K562 (cell line): ENCODE measurements around the gene AOC3. TPM values are rescaled to one million over a fixed set of nuclear protein-coding genes. Genes with fewer than 3 reads are reported as not detected.
A peak's percentile ranks its signal among the peaks of the same experiment; 100 is the strongest.

Experiments
- CC2D1A ChIP-seq: fragments of 450-650 bp; IDR thresholded peaks from 2 replicates; pipeline ENCODE4 v1.6.1; 2017; ENCODE audit warnings: mild to moderate bottlenecking
- COPS2 ChIP-seq: fragments of 450-650 bp; conservative IDR thresholded peaks from 2 replicates; pipeline ENCODE4 v1.6.1; 2016; ENCODE audit warnings: mild to moderate bottlenecking, moderate library complexity
- CTBP1 ChIP-seq: fragments of 450-650 bp; IDR thresholded peaks from 2 replicates; pipeline ENCODE4 v1.6.1; 2016; ENCODE audit warnings: borderline replicate concordance
- DDX20 ChIP-seq: fragments of 450-650 bp; IDR thresholded peaks from 2 replicates; pipeline ENCODE4 v1.6.1; 2016; ENCODE audit warnings: missing genetic modification characterization, low read depth, mild to moderate bottlenecking, missing compliant biosample characterization, moderate library complexity
- HCFC1 ChIP-seq: IDR thresholded peaks from 2 replicates; pipeline ENCODE4 v1.6.1; 2012; ENCODE audit warnings: low read depth, low read length, improper control_type of control experiment
- IFI16 ChIP-seq: fragments of 250-450 bp; sonication (Bioruptor Pico); IDR thresholded peaks from 2 replicates; pipeline ENCODE4 v2.1.2; 2022; ENCODE audit warnings: mild to moderate bottlenecking, inconsistent platforms
- MAFG ChIP-seq: fragments of 450-650 bp; conservative IDR thresholded peaks from 2 replicates; pipeline ENCODE4 v1.6.1; 2016; ENCODE audit warnings: missing genetic modification characterization, missing compliant biosample characterization
- MYBL2 ChIP-seq, 2 experiments: fragments of 450-650 bp in 1 of 2; sonication (generic) in 1 of 2; formaldehyde crosslinking in 1 of 2; IDR thresholded peaks; 2 replicates each; pipeline versions ENCODE4 v1.6.1 to v1.8.1; 2017 to 2022; ENCODE audit warnings: borderline replicate concordance in 1 of 2, inconsistent platforms in 1 of 2, low read depth in 1 of 2, mild to moderate bottlenecking in 1 of 2, missing genetic modification reagents in 1 of 2, moderate library complexity in 1 of 2
- NR4A1 ChIP-seq, 2 experiments: fragments of 250-450 bp in 1 of 2; fragments of 450-650 bp in 1 of 2; sonication (Bioruptor Pico) in 1 of 2; IDR thresholded peaks; 2 replicates each; pipeline versions ENCODE4 v1.4.0 to v1.6.1; 2016 to 2020; ENCODE audit warnings: mild to moderate bottlenecking in 2 of 2, missing compliant biosample characterization in 1 of 2, missing genetic modification characterization in 1 of 2, moderate library complexity in 1 of 2
- POLR2B ChIP-seq: fragments of 450-650 bp; IDR thresholded peaks from 2 replicates; pipeline ENCODE4 v1.6.1; 2018; ENCODE audit warnings: low read depth; ENCODE audit not compliant: partially characterized antibody
- SETDB1 ChIP-seq: IDR thresholded peaks from one replicate; pipeline ENCODE4 v1.6.1; 2012; ENCODE audit warnings: low read length, control low read depth, inconsistent platforms
- SMARCE1 ChIP-seq: fragments of 450-650 bp; IDR thresholded peaks from 2 replicates; pipeline ENCODE4 v1.7.1; 2016; ENCODE audit warnings: mild to moderate bottlenecking
- TAF7 ChIP-seq: fragments of 450-650 bp; IDR thresholded peaks from 2 replicates; pipeline ENCODE4 v1.6.1; 2016; ENCODE audit warnings: missing genetic modification characterization, missing compliant biosample characterization
- ZKSCAN8 ChIP-seq: fragments of 200-800 bp; sonication (Bioruptor generic); IDR thresholded peaks from 2 replicates; pipeline ENCODE4 v1.6.1; 2016; ENCODE audit warnings: missing genetic modification characterization, missing compliant biosample characterization
- ZNF121 ChIP-seq: sonication (generic); formaldehyde crosslinking; conservative IDR thresholded peaks from 2 replicates; pipeline ENCODE4 v1.8.0; 2022; ENCODE audit warnings: missing genetic modification reagents
- ZNF133 ChIP-seq: fragments of 250-450 bp; sonication (Bioruptor Pico); IDR thresholded peaks from 2 replicates; pipeline ENCODE4 v1.4.0; 2020; ENCODE audit warnings: mild to moderate bottlenecking
- ZNF263 ChIP-seq: sonication (generic); formaldehyde crosslinking; IDR thresholded peaks from 2 replicates; pipeline ENCODE4 v1.8.0; 2022; ENCODE audit warnings: mild to moderate bottlenecking, missing genetic modification reagents, borderline replicate concordance
- ZNF311 ChIP-seq: fragments of 250-450 bp; sonication (Bioruptor Pico); IDR thresholded peaks from 2 replicates; pipeline ENCODE4 v1.4.0; 2020; ENCODE audit warnings: mild to moderate bottlenecking, moderate library complexity
- polyA plus RNA-seq, 8 experiments: library from polyadenylated mRNA; depleted of rRNA in 4 of 8; stranded (reverse) in 5 of 8; unstranded in 3 of 8; fragments of >200 nt; fragmentation: Nextera tagmentation in 2 of 8; fragmentation: Illumina TruSeq in 1 of 8; extraction: Ambion mirVana in 2 of 8; extraction: Trizol in 1 of 8; gene quantifications; 2 replicates each; pipeline versions ENCODE4 v1.2.1 to v1.2.3, GENCODE V29; 2011 to 2014; ENCODE audit warnings: inconsistent platforms in 1 of 8, missing spikeins in 1 of 8
- total RNA-seq, 7 experiments: library from RNA; depleted of rRNA in 6 of 7; stranded (reverse); fragments of >200 nt in 6 of 7; fragmentation: Illumina TruSeq in 2 of 7; extraction: Trizol in 2 of 7; gene quantifications; 2 replicates each; pipeline versions ENCODE4 v1.2.1 to v1.2.3, GENCODE V29; 2011 to 2021; ENCODE audit warnings: low replicate concordance in 1 of 7
- TF ChIP-seq, protein P1 (sequence below): sonication (generic); formaldehyde crosslinking; IDR thresholded peaks from 2 replicates; pipeline ENCODE4 v1.8.0; 2022; ENCODE audit warnings: missing genetic modification reagents, mild to moderate bottlenecking, borderline replicate concordance
- TF ChIP-seq, protein P2 (sequence below): sonication (generic); formaldehyde crosslinking; IDR thresholded peaks from 2 replicates; pipeline ENCODE4 v1.8.0; 2022; ENCODE audit warnings: mild to moderate bottlenecking, missing genetic modification reagents, borderline replicate concordance
- TF ChIP-seq, protein P3 (sequence below): IDR thresholded peaks from 2 replicates; pipeline ENCODE4 v1.6.1; 2011; ENCODE audit not compliant: insufficient read length; ENCODE audit errors: extremely low read depth
- TF ChIP-seq, protein P4 (sequence below): IDR thresholded peaks from 2 replicates; pipeline ENCODE4 v1.6.1; 2011; ENCODE audit warnings: borderline replicate concordance, low read depth, mild to moderate bottlenecking, moderate library complexity, low read length; ENCODE audit not compliant: insufficient read depth, poor library complexity, severe bottlenecking

The AOC3 gene
- total and polyA plus RNA-seq, 9 of the 15 experiments (the other 6 are each of a cell fraction or from before 2014, with no cell fraction given): 0.09 to 0.42 (median 0.22) TPM; not detected in 3

DNA sequence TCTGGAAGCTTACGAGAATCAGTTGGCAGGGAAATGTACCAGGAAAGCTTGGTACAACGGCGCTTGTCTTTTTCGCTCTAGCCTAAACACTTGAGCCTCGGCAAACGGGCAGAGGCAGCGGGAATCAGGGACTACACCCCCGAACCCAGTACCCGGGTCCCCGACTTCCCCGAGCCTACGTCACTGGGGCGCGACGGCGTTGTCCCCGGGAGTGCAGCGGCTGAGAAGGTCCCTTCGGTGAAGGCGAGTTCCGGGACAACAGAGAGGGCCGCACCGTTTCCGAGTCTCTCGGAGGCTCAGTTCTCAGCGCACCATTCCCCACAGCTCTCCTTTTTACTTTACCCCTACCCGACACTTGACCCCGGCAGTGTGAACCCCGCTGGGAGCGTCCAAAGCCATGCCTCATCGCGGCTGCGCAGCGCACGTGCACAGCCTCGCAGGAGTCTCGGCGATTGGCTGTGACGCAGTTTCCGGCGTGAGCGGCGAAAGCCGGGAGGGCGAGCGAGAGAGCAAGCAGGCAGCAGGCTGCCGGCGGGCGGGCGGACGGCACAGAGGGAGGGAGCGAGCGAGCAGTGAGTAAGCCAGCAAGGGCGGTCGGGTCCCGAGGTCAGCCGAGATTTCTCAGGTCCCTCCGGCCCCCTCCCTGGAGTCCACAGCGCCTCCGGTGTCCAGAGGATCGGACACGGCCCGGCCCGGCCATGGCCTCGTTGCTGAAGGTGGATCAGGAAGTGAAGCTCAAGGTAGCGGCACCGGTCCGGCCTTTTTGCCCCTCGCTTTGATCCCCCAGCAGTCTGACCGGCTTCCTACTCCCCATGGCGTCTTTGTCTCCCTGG lies 17.8 kb upstream of the AOC3 start, which contains the start of gene PSME3 (continued):
- TF ChIP-seq, protein P1, sequence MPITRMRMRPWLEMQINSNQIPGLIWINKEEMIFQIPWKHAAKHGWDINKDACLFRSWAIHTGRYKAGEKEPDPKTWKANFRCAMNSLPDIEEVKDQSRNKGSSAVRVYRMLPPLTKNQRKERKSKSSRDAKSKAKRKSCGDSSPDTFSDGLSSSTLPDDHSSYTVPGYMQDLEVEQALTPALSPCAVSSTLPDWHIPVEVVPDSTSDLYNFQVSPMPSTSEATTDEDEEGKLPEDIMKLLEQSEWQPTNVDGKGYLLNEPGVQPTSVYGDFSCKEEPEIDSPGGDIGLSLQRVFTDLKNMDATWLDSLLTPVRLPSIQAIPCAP (CRISPR knock-in tag): no peak
- TF ChIP-seq MAFG: no peak
- TF ChIP-seq ZNF133 (CRISPR knock-in tag): no peak
- TF ChIP-seq, protein P2, sequence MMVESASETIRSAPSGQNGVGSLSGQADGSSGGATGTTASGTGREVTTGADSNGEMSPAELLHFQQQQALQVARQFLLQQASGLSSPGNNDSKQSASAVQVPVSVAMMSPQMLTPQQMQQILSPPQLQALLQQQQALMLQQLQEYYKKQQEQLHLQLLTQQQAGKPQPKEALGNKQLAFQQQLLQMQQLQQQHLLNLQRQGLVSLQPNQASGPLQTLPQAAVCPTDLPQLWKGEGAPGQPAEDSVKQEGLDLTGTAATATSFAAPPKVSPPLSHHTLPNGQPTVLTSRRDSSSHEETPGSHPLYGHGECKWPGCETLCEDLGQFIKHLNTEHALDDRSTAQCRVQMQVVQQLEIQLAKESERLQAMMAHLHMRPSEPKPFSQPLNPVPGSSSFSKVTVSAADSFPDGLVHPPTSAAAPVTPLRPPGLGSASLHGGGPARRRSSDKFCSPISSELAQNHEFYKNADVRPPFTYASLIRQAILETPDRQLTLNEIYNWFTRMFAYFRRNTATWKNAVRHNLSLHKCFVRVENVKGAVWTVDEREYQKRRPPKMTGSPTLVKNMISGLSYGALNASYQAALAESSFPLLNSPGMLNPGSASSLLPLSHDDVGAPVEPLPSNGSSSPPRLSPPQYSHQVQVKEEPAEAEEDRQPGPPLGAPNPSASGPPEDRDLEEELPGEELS (CRISPR knock-in tag): no peak
- TF ChIP-seq ZNF263: no peak
- TF ChIP-seq ZNF121: no peak
- TF ChIP-seq ZNF311 (CRISPR knock-in tag): no peak
- TF ChIP-seq IFI16: no peak
- peak; percentile 54 for TF ChIP-seq CTBP1
- TF ChIP-seq, protein P3, sequence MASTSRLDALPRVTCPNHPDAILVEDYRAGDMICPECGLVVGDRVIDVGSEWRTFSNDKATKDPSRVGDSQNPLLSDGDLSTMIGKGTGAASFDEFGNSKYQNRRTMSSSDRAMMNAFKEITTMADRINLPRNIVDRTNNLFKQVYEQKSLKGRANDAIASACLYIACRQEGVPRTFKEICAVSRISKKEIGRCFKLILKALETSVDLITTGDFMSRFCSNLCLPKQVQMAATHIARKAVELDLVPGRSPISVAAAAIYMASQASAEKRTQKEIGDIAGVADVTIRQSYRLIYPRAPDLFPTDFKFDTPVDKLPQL: no peak
- TF ChIP-seq SMARCE1: no peak
- no peak for TF ChIP-seq TAF7
- TF ChIP-seq POLR2B: peak; percentile 77
- TF ChIP-seq MYBL2 (IDR thresholded peaks at IDR 0.05; ENCODE audit: low read depth): no peak
- TF ChIP-seq MYBL2 (CRISPR knock-in tag; IDR thresholded peaks at IDR 0.05; ENCODE audit: borderline replicate concordance): no peak
- no peak for TF ChIP-seq DDX20 (tag)
- TF ChIP-seq COPS2: no peak
- TF ChIP-seq, protein P4, sequence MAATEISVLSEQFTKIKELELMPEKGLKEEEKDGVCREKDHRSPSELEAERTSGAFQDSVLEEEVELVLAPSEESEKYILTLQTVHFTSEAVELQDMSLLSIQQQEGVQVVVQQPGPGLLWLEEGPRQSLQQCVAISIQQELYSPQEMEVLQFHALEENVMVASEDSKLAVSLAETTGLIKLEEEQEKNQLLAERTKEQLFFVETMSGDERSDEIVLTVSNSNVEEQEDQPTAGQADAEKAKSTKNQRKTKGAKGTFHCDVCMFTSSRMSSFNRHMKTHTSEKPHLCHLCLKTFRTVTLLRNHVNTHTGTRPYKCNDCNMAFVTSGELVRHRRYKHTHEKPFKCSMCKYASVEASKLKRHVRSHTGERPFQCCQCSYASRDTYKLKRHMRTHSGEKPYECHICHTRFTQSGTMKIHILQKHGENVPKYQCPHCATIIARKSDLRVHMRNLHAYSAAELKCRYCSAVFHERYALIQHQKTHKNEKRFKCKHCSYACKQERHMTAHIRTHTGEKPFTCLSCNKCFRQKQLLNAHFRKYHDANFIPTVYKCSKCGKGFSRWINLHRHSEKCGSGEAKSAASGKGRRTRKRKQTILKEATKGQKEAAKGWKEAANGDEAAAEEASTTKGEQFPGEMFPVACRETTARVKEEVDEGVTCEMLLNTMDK: no peak
- TF ChIP-seq HCFC1: peak; percentile 81
- no peak; the same call in 1 of the 2 replicates for TF ChIP-seq CC2D1A
- TF ChIP-seq ZKSCAN8 (CRISPR knock-in tag): no peak
- no peak for TF ChIP-seq NR4A1 (CRISPR knock-in tag; IDR thresholded peaks at IDR 0.05)
- 0 out of 2 replicates have a peak, but pooled peaks have one; percentile 63 for TF ChIP-seq NR4A1 (tag; IDR thresholded peaks at IDR 0.05)
- TF ChIP-seq SETDB1: no peak
